DMS153 treated with DMSO at 0.1 percent for 48 hours (cell line): ENCODE data around the gene CBLB.
"Not testable (repeated sequence)": the region's sequence is repeated elsewhere in the genome, so short reads cannot be mapped to it uniquely, and the experiment has no call there.

Experiments used
- DNase-seq: peaks from one replicate; lab custom pipeline; 2025; ENCODE audit not compliant: unreplicated experiment; lab: John Stamatoyannopoulos, UW

Gene CBLB

DNA sequence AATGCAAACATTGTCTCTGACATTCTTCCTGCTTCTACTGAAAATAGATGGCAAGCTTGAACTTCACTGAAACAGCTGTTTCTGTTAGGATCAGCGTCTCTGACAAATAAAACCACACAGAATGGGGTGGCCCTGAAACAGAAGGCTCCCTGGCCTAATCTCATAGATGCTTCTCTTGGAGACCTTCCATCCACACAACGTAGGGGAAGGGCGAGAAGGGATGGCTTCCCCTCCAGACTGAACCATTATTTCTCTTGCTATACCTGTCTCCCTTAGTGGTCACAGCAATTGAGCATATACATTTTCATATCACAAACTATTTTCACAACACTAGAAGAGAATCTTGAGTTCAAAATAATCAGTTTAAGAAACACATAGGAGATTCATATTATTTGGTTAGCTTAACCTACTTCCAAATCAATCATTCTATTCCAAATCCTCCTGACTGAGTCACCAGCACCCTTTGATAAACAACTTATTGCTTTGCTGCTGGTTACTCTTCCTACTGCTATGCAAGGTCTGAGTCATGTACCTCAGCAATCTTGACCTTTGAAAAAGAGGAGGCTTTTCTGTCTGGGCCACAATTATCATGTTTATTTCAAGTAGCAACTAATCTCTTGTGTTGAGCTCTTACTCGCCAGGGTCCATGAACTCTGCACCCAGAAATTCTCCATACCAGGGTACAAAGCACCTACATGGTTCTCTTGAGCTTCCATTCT, 45.5 kb downstream of the CBLB start:
- no peak for DNase-seq

DNA sequence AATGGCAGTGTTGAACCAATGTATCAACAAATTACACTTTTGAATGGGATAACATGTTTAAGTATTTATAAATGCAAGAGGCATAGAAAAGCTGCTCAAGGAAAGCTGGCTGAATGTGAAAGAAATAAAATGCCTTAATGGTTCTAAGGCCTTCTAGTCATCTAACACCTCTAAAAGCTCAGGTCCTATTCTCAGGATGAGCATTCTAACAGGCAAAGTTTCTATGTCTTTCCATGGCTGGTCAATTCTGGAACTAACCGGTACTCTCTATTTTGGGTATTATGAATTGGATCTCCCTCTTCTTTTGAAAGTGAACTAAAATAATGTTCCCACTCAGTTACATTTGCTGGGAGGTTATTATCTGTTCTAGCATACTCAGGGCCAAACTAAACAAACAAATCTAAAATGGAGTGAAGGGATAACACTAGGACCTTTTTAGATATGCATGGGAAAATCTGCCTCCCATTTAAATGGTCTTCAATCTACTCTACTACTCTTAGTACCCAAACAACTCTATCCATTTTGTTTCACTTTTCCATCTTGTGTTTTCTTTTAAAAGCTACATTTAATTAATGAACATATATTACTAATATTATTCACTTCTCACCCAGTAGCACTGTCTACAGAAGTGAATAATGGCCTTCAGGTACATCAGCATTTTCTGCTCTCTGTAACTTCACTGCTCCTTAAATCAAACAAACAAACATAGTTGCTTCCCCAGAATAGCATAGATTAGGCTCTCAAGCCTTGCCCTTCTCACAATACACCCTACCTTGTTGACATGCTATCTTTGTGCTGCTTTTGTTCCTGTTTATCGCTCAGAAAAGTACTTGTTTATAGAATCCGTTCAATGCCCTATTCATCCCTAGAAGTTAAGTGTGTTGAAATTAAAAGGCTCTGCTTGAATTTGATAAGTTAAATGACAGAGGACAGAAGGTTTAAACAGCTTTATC, 46.4 kb downstream of the CBLB start:
- DNase-seq: peak; percentile 46

DNA sequence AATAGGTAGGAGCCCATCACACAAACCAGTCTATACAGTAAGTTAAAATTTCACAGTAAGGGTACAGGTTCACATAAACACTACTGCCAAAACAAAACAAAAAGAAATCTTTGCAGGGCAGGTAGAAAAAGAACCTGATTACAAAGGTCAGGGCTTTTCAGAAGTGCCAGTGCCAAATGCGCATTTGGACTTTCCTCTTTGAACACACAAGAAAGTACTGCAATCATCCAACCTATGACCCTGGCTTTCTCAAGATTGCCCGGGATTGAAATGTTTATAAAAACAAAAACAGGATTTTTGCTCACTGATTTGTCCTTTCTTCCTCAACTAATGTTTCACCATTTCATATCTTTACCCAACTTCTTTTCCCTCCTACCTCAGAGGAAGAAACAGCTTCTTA, 47.4 kb downstream of the CBLB start:
- no peak for DNase-seq

GRCh38 chr3:105816833-105817232, 52.0 kb downstream of the CBLB start:
- DNase-seq: no peak

DNA sequence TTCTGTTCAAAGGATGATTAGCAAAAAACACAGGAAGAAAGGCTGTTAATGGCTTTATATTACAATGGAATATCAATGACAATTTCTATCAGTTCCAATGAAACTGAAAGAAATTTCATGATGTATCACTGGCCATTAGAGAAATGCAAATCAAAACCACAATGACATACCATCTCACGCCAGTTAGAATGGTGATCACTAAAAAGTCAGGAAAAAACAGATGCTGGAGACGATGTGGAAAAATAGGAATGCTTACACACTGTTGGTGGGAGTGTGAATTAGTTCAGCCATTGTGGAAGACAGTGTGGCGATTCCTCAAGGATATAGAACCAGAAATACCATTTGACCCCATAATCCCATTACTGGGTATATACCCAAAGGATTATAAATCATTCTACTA, 53.5 kb downstream of the CBLB start:
- DNase-seq: not testable (repeated sequence)

DNA sequence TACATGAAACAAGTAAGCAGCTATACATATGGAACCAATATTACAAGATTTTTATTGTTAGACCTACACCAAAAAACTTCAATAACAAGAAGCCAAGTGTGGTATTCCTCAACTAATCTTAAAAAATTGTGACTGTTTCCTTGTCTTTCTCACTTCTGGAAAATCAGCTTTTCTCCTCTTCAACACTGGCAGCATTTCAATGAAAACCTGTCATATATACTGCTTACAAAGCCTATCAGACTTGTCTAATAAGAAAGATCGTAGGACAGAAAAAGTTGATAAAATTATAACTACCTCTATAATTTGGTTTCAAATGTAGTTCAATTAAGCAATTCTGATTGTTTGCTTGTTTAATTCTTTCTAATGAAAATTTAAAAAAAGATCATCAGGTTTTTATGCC, 55.1 kb downstream of the CBLB start:
- no peak for DNase-seq

GRCh38 chr3:105812194-105812586, 56.6 kb downstream of the CBLB start:
- no peak for DNase-seq

DNA sequence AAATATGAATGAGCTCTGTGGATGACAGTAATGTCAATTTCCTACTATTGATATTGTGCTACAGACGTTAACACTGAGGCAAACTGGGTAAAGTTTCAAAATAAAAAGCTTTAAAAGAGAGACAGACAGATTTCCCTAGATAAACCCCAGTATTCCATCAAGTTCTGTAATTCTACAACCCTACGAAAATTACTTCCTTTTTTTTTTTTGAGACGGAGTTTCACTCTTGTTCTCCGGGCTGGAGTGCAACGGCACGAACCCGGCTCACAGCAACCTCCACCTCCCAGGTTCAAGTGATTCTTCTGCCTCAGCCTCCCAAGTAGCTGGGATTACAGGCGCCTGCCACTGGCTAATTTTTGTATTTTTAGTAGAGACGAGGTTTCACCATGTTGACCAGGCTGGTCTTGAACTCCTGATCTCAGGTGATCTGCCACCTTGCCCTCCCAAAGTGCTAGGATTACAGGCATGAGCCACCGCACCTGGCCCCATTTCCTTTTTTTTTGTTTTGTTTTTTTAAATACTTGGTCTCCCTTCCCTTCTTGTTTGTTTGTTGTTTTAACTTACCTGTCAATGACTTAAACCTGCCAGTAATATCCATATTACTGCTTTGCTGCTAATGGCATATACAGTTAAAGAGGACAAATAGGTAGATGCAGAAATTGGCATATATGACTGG, 57.2 kb downstream of the CBLB start:
- no peak for DNase-seq

DNA sequence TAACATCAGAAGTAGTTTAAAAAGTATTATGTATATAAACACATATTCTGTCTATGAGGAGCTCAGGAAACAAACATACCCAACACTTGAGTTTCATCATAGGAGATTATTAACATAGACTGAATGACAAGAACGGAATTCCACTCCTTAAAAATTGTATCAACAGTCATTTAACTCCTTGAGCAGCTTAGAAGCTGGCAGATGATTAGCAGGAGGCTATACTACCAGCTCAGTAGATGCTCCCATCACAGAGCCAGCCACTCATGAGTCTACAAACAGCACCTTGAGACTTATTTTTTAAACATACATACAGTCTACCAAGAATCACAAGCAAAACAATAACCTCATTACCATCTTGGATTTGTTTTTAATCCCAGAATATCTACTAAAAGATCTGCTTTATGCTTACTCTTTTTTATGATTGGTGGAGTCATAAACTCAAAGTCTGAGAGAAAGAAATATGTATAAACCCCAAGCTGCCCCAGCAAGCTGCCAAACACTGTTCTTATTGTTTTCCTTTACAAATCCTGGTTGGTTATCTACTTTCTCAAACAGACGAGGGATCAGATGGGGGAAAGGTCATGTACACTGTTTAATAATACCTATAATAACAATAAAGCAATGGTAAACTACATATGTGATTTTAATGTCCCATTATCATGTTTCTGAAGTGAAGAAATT, 59.5 kb downstream of the CBLB start:
- no peak for DNase-seq

DNA sequence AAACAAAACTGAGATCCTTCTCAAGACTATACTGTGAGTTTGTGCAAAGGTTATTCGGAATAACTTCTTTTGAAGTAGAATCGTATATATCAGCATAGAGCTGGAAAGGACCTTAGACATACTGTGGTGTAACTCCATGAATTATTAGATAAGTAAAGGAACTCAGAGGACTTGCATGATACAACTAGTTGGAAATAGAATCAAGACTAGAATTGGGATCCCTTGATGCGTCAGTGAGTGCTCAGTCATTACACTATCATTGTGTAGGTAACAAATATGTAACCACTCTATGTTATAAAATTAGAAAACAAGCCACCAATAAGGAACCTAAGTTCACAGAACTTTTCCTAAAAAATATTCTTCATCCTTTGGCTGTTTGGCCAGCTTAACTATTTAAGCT, 61.1 kb downstream of the CBLB start:
- DNase-seq: no peak

GRCh38 chr3:105807146-105807545, 61.7 kb downstream of the CBLB start:
- DNase-seq: no peak

DNA sequence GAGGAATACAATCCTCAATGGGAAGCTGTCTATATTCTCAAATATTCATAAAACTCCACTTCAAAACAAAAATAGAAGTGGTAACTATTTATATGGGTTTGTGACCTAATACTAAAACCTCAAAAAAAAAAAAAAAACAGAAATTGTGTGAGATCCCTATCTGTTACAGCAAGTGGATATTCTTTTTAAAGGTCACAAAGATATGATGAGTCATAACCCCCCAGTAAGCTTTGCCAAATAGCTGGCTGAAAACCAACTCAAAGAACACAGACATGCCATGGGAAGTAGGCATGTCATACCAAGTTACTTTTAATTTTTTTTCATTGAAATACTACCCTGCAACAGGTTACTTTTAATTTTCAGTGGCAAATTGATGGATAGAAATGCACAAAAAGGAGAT, 62.5 kb downstream of the CBLB start:
- no peak for DNase-seq

DNA sequence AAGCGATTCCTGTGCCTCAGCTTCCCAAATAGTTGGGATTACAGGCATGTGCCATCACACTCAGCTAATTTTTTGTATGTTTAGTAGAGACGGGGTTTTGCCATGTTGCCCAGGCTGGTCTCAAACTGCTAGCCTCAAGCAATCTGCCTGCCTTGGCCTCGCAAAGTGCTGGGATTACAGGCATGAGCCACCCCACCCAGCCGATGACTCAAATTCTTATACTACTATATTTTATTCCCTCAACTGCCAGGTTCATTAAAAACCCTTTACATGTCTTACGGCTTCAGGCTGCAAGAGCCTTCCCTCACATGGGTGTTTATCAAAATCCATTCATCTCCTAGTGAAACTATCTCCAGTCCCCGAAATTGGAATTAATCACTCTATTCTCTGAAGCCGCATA, 63.4 kb downstream of the CBLB start:
- DNase-seq: no peak

- no peak for DNase-seq
Measured at GRCh38 chr3:105802118-105802706, 66.6 kb downstream of the CBLB start.

DNA sequence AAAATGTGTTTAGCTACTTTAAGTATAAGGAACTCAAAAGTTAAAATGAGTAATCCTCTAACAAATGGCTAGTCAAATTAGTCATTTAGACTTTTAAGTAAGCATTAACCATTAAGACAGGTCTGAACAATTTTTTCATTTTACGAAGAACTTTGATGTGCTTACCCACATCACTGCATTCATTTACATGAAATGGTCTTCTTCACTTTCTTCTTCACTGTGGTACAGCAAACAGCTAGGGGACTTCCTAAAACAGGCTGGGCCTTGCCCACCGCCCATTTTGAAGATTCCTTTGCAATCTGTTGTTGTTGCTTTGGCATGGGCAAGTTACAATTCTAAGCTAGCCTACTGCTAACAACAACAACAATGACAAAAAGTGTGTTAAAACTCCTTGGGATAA, 67.4 kb downstream of the CBLB start:
- DNase-seq: no peak

DNA sequence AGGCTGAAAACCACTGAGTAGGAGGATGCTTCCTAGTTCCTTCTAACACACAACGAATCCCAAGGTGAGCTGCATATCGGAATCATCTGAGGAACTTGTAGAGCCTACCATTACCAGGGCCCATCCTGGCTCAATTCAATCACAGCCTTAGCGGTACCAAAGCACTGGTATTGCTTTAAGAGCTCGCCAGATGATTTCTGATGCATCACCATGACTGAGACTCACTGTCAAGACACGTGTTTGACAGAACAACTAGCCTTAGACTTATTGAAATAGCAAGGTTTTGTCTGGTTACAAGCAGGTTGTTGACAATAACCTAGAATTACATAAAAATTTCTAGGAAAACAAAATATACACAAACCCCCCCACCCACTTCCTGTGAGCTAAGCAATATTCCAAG, 68.5 kb downstream of the CBLB start:
- no peak for DNase-seq

GRCh38 chr3:105799286-105799685, 69.5 kb downstream of the CBLB start:
- no peak for DNase-seq

DNA sequence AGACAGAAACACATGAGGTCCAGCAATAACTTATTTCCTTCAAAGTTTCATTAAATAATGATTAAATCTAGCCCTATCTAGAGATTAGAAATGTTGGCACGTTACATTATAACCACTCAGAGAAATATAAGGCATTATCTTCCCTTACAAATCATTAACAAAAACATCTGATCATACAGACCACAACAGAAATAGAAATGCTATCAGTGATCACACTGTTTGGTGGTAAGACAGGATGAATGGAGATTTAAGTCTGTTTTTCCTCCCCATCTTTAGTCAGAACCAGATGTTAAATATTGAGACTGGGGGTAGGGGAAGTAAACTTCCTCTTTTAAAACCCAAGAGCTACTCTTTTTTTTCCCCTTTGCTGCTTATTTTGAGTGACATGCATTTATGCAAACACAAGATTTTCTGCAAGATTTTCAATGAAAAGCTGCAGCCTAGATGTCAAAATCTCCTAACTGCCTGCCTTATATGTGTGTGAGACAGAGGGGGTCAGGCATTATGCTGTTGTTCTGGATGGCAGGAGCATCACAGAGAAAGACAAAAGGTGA, 70.4 kb downstream of the CBLB start:
- DNase-seq: no peak

GRCh38 chr3:105793040-105793439, 75.8 kb downstream of the CBLB start:
- DNase-seq: no peak

- no peak for DNase-seq
Measured at GRCh38 chr3:105791919-105792786, 76.7 kb downstream of the CBLB start.
